HepG2 (cell line): ENCODE results near the gene ATE1. TPM values are rescaled to one million over a fixed set of nuclear protein-coding genes. Genes with fewer than 3 reads are reported as not detected.

ENCODE experiments used
- ARNT2 ChIP-seq: sonication (generic); formaldehyde crosslinking; IDR thresholded peaks from 2 replicates; pipeline ENCODE4 v1.8.0; 2022; ENCODE audit warnings: mild to moderate bottlenecking, low read depth, missing genetic modification reagents, moderate library complexity
- CC2D1A ChIP-seq: sonication (generic); formaldehyde crosslinking; IDR thresholded peaks from 2 replicates; pipeline ENCODE4 v1.8.1; 2023; ENCODE audit warnings: mild to moderate bottlenecking, missing genetic modification reagents
- CHCHD3 ChIP-seq: sonication (generic); formaldehyde crosslinking; IDR thresholded peaks from 2 replicates; pipeline ENCODE4 v1.8.0; 2022; ENCODE audit warnings: mild to moderate bottlenecking, missing genetic modification reagents, moderate library complexity
- E2F1 ChIP-seq: sonication (generic); formaldehyde crosslinking; IDR thresholded peaks from 2 replicates; pipeline ENCODE4 v1.5.0; 2020; ENCODE audit warnings: missing genetic modification reagents
- ELK4 ChIP-seq: sonication (generic); formaldehyde crosslinking; IDR thresholded peaks from 2 replicates; pipeline ENCODE4 v1.9.0; 2021; ENCODE audit warnings: missing genetic modification reagents, borderline replicate concordance
- ERF ChIP-seq: IDR thresholded peaks from 2 replicates; pipeline ENCODE4 v1.6.1; 2018; ENCODE audit warnings: missing biosample characterization, missing genetic modification reagents
- KLF12 ChIP-seq: sonication (generic); formaldehyde crosslinking; IDR thresholded peaks from 2 replicates; pipeline ENCODE4 v1.4.0; 2020; ENCODE audit warnings: missing genetic modification reagents, borderline replicate concordance
- MZF1 ChIP-seq: sonication (generic); formaldehyde crosslinking; IDR thresholded peaks from 2 replicates; pipeline ENCODE4 v1.8.1; 2023; ENCODE audit warnings: mild to moderate bottlenecking, missing genetic modification reagents, borderline replicate concordance
- NCOR1 ChIP-seq: fragments of 200-600 bp; sonication (generic); IDR thresholded peaks from 2 replicates; pipeline ENCODE4 v1.7.0; 2017; ENCODE audit warnings: antibody characterized with exemption, low read length, borderline replicate concordance
- POLR2AphosphoS5 ChIP-seq: IDR thresholded peaks from 2 replicates; pipeline ENCODE4 v1.6.1; 2012; ENCODE audit warnings: low read depth, low read length
- SRF ChIP-seq: IDR thresholded peaks from 2 replicates; pipeline ENCODE4 v1.6.1; 2011; ENCODE audit warnings: mild to moderate bottlenecking, low read depth, low read length, moderate library complexity
- SSRP1 ChIP-seq: IDR thresholded peaks from 2 replicates; pipeline ENCODE4 v1.6.1; 2016; ENCODE audit warnings: control low read depth
- TARDBP ChIP-seq: sonication (generic); formaldehyde crosslinking; IDR thresholded peaks from 2 replicates; pipeline ENCODE4 v1.8.0; 2022; ENCODE audit warnings: mild to moderate bottlenecking, missing genetic modification reagents
- TEAD2 ChIP-seq: sonication (generic); formaldehyde crosslinking; IDR thresholded peaks from 2 replicates; pipeline ENCODE4 v1.9.0; 2021; ENCODE audit warnings: missing genetic modification reagents
- THAP11 ChIP-seq: IDR thresholded peaks from 2 replicates; pipeline ENCODE4 v1.6.1; 2016; ENCODE audit warnings: missing biosample characterization, missing genetic modification reagents
- TOPORS ChIP-seq: sonication (generic); formaldehyde crosslinking; IDR thresholded peaks from 2 replicates; pipeline ENCODE4 v1.8.0; 2023; ENCODE audit warnings: mild to moderate bottlenecking, missing genetic modification reagents
- ZBTB10 ChIP-seq: sonication (generic); formaldehyde crosslinking; IDR thresholded peaks from 2 replicates; pipeline ENCODE4 v1.4.0; 2020; ENCODE audit warnings: missing genetic modification reagents, borderline replicate concordance
- ZBTB34 ChIP-seq: sonication (generic); formaldehyde crosslinking; IDR thresholded peaks from 2 replicates; pipeline ENCODE4 v1.8.0; 2022; ENCODE audit warnings: mild to moderate bottlenecking, missing genetic modification reagents
- ZNF10 ChIP-seq: sonication (generic); formaldehyde crosslinking; IDR thresholded peaks from 2 replicates; pipeline ENCODE4 v1.4.0; 2020; ENCODE audit warnings: mild to moderate bottlenecking, low read depth, missing genetic modification reagents, borderline replicate concordance
- ZNF3 ChIP-seq: IDR thresholded peaks from 2 replicates; pipeline ENCODE4 v1.7.0; 2017; ENCODE audit warnings: inconsistent platforms
- ZNF333 ChIP-seq: sonication (generic); formaldehyde crosslinking; IDR thresholded peaks from 2 replicates; pipeline ENCODE4 v1.4.0; 2020; ENCODE audit warnings: mild to moderate bottlenecking, missing genetic modification reagents, borderline replicate concordance
- ZNF616 ChIP-seq: sonication (generic); formaldehyde crosslinking; IDR thresholded peaks from 2 replicates; pipeline ENCODE4 v1.5.0; 2020; ENCODE audit warnings: low read depth, mild to moderate bottlenecking, missing genetic modification reagents
- ZNF737 ChIP-seq: sonication (generic); formaldehyde crosslinking; IDR thresholded peaks from 2 replicates; pipeline ENCODE4 v1.5.0; 2020; ENCODE audit warnings: missing genetic modification reagents, mild to moderate bottlenecking, borderline replicate concordance
- ZNF773 ChIP-seq: sonication (generic); formaldehyde crosslinking; IDR thresholded peaks from 2 replicates; pipeline ENCODE4 v1.4.0; 2020; ENCODE audit warnings: missing genetic modification reagents, borderline replicate concordance
- polyA plus RNA-seq, 8 experiments: library from polyadenylated mRNA; depleted of rRNA in 3 of 8; stranded (reverse) in 7 of 8; unstranded in 1 of 8; fragments of >200 nt; fragmentation: Illumina TruSeq in 4 of 8; extraction: Trizol in 4 of 8; gene quantifications; 2 replicates each; pipeline versions ENCODE4 v1.2.1 to v1.2.3, GENCODE V29; 2011 to 2016; ENCODE audit warnings: low read depth in 4 of 8, missing spikeins in 1 of 8, mixed read lengths in 1 of 8; ENCODE audit not compliant: insufficient read depth in 1 of 8
- total RNA-seq, 5 experiments: library from RNA; depleted of rRNA; stranded (reverse); fragments of >200 nt; fragmentation: Illumina TruSeq; extraction: Trizol; gene quantifications; 2 replicates each; pipeline ENCODE4 v1.2.3, GENCODE V29; 2016; ENCODE audit warnings: low read depth in 1 of 5

Gene ATE1
- total and polyA plus RNA-seq, 2 of the 13 experiments (the other 11 are each of a cell fraction or from before 2014, with no cell fraction given) = 17.5 to 42.2 TPM

GRCh38 chr10:121927841-121928527 lies at the start of gene ATE1 (continued):
- TF ChIP-seq ELK4 (CRISPR knock-in tag) (no peak), ZNF333 (CRISPR knock-in tag) (no peak; the same call in 1 of the 2 replicates), MZF1 (CRISPR knock-in tag) (no peak), ZNF773 (CRISPR knock-in tag) (no peak), ZNF3 (CRISPR knock-in tag) (no peak), ZBTB10 (CRISPR knock-in tag) (no peak), TOPORS (no peak), CC2D1A (CRISPR knock-in tag) (no peak), ERF (CRISPR knock-in tag) (peak; percentile 60), KLF12 (CRISPR knock-in tag) (peak; percentile 0; the same call in 1 of the 2 replicates), ZBTB34 (no peak), SSRP1 (CRISPR knock-in tag) (no peak), NCOR1 (no peak; the same call in 1 of the 2 replicates), TARDBP (peak; percentile 40; the same call in 1 of the 2 replicates), ZNF10 (CRISPR knock-in tag) (no peak), THAP11 (CRISPR knock-in tag) (peak; percentile 84), SRF (no peak), TEAD2 (CRISPR knock-in tag) (no peak), CHCHD3 (CRISPR knock-in tag) (peak; percentile 68; the same call in 1 of the 2 replicates), POLR2AphosphoS5 (peak; percentile 91), ZNF616 (CRISPR knock-in tag) (no peak), ARNT2 (CRISPR knock-in tag) (peak; percentile 60; the same call in 1 of the 2 replicates), E2F1 (CRISPR knock-in tag) (peak; percentile 66; the same call in 1 of the 2 replicates), ZNF737 (no peak)
